Stimulated activated naive CD8-positive, alpha-beta T cell treated with anti-CD3 and anti-CD28 coated beads, Interleukin-15, Interleukin-2, amounts not matched to agents 100 U/mL and 50 U/mL, for 24 hours (primary cell): ENCODE measurements around the gene C1orf21.

Experiments
- ATAC-seq: fragments of 150-1000 bp; cut with Tn5 transposase; one replicate; pipeline ENCODE4 v1.10.0; 2021
- DNase-seq: peaks from one replicate; pipeline ENCODE4 v3.0.0; 2021

C1orf21 gene

GRCh38 chr1:184518736-184519357 is 132.0 kb downstream of the C1orf21 start:
- no peak for DNase-seq
- ATAC-seq, result no peak

- ATAC-seq (no peak), DNase-seq (no peak)
Measured at GRCh38 chr1:184520336-184520735, 133.5 kb downstream of the C1orf21 start.

GRCh38 chr1:184524248-184524647 is 137.4 kb downstream of the C1orf21 start:
- ATAC-seq (no peak), DNase-seq (no peak)

GRCh38 chr1:184527402-184527801 is 140.6 kb downstream of the C1orf21 start:
- no peak for ATAC-seq

GRCh38 chr1:184530226-184530625 is 143.4 kb downstream of the C1orf21 start:
- ATAC-seq (no peak), DNase-seq (no peak)

More at GRCh38 chr1:184527402-184527801, 140.6 kb downstream of the C1orf21 start:
- no peak for DNase-seq

GRCh38 chr1:184531296-184531695 is 144.5 kb downstream of the C1orf21 start:
- no peak for DNase-seq
- ATAC-seq, result no peak

- DNase-seq, result no peak
- no peak for ATAC-seq
Measured at GRCh38 chr1:184532199-184532598, 145.4 kb downstream of the C1orf21 start.

GRCh38 chr1:184533049-184533448 is 146.2 kb downstream of the C1orf21 start:
- DNase-seq, result no peak
- no peak for ATAC-seq

GRCh38 chr1:184533915-184534314 is 147.1 kb downstream of the C1orf21 start:
- ATAC-seq (no peak), DNase-seq (no peak)

GRCh38 chr1:184534690-184535089 is 147.9 kb downstream of the C1orf21 start:
- ATAC-seq (no peak), DNase-seq (no peak)

GRCh38 chr1:184535191-184535970 is 148.6 kb downstream of the C1orf21 start:
- no peak for DNase-seq
- no peak for ATAC-seq

GRCh38 chr1:184536246-184536985 is 149.6 kb downstream of the C1orf21 start:
- no peak for DNase-seq
- no peak for ATAC-seq

GRCh38 chr1:184539580-184539979 is 152.8 kb downstream of the C1orf21 start:
- DNase-seq (no peak), ATAC-seq (no peak)

GRCh38 chr1:184541537-184542152 is 154.8 kb downstream of the C1orf21 start:
- DNase-seq (no peak), ATAC-seq (no peak)

GRCh38 chr1:184542291-184542690 is 155.5 kb downstream of the C1orf21 start:
- no peak for ATAC-seq
- no peak for DNase-seq

- ATAC-seq (no peak), DNase-seq (no peak)
Measured at GRCh38 chr1:184545601-184546000, 158.8 kb downstream of the C1orf21 start.

GRCh38 chr1:184552446-184552845 is 165.6 kb downstream of the C1orf21 start:
- DNase-seq, result no peak
- no peak for ATAC-seq

- DNase-seq, result no peak
- no peak for ATAC-seq
Measured at GRCh38 chr1:184553845-184554244, 167.0 kb downstream of the C1orf21 start.

- DNase-seq, result no peak
- no peak for ATAC-seq
Measured at GRCh38 chr1:184555665-184556641, 169.1 kb downstream of the C1orf21 start.

GRCh38 chr1:184556665-184557064 is 169.8 kb downstream of the C1orf21 start:
- ATAC-seq, result no peak
- no peak for DNase-seq
